ENCODE data around the gene STEAP1. TPM values are rescaled to one million over a fixed set of nuclear protein-coding genes. Genes with fewer than 3 reads are reported as not detected.

The STEAP1 gene
- total and polyA plus RNA-seq, 7 experiments from 2014 or later, result 0.46 TPM; not detected in 6

GRCh38 chr7:90210475-90210874 lies 56.2 kb downstream of the STEAP1 start:
- ChIA-PET CTCF (no interaction called here), POLR2A (no interaction called here)
- DNase-seq (no peak), ATAC-seq (no peak)
- no peaks in the 10 kb centered on the region for H3K27me3 ChIP-seq (ENCODE audit: control insufficient read depth in 2 of 2, insufficient read depth in 2 of 2, low read length in 2 of 2)
- H3K36me3 ChIP-seq (ENCODE audit: control insufficient read depth in 2 of 3, insufficient read depth in 3 of 3, low read length in 3 of 3), result no peaks in the 10 kb centered on the region
- H3K4me3 ChIP-seq (ENCODE audit: low read length), result no peak overlapping the region
- H3K9me3 ChIP-seq (ENCODE audit: control insufficient read depth in 2 of 3, low read length in 3 of 3), result no peaks in the 10 kb centered on the region
- H3K4me1 ChIP-seq (ENCODE audit: control insufficient read depth in 2 of 2, insufficient read depth in 2 of 2, low read length in 2 of 2), result no peaks in the 10 kb centered on the region
- no peak overlapping the region for H3K27ac Mint-ChIP-seq
- H3K27me3 Mint-ChIP-seq, result peaks cover 9 to 23% (median 14%) of the 10 kb centered on the region in 5 donors
- intact Hi-C loops (cut with micrococcal nuclease), result loop anchor here in 1 of 2 donors (5.0 kb wide), 1 partner anchor 43 kb away; no protein-coding TSS in a partner anchor
- no peak overlapping the region for H3K27ac ChIP-seq (ENCODE audit: low read depth, low read length)
- H3K36me3 Mint-ChIP-seq, result no peaks in the 10 kb centered on the region
- peaks cover 0 to 2% (median 0%) of the 10 kb centered on the region in 11 donors for H3K9me3 Mint-ChIP-seq
- H3K4me3 Mint-ChIP-seq, result peak overlapping the region in 1 of 10 donors; percentile 61
- peaks cover 0 to 6% (median 6%) of the 10 kb centered on the region in 7 donors for H3K4me1 Mint-ChIP-seq

DNA sequence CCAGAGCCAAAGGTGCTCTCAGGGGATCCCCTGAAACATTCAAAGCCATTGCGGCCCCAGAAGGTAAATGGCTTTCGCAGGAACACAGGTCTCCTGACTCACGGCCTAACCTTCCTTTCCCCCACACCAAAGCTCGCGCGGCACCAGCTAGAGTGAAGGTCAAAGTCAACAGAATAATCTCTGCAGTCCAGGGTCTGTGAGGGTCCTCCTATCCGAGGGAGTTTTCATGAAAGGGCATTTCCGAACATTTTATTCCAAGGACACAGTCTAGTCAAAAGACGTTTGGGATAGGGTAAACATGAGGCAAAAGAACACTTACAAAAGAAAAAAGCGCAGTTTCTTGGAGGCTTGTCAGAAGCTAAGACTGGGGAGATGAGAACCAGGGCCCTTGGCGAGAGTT lies 56.7 kb downstream of the STEAP1 start:
- Histone ChIP-seq H3K4me3 (ENCODE audit: low read length) (no peak overlapping the region), H3K4me1 (ENCODE audit: control insufficient read depth in 2 of 2, insufficient read depth in 2 of 2, low read length in 2 of 2) (no peaks in the 10 kb centered on the region), H3K36me3 (ENCODE audit: control insufficient read depth in 2 of 3, insufficient read depth in 3 of 3, low read length in 3 of 3) (no peaks in the 10 kb centered on the region), H3K27me3 (ENCODE audit: control insufficient read depth in 2 of 2, insufficient read depth in 2 of 2, low read length in 2 of 2) (no peaks in the 10 kb centered on the region), H3K9me3 (ENCODE audit: control insufficient read depth in 2 of 3, low read length in 3 of 3) (no peaks in the 10 kb centered on the region), H3K27ac (ENCODE audit: low read depth, low read length) (no peak overlapping the region)
- CTCF ChIA-PET, result no interaction called here
- intact Hi-C loops (cut with micrococcal nuclease), result loop anchor here in 1 of 2 donors (5.0 kb wide), 1 partner anchor 44 kb away; no protein-coding TSS in a partner anchor
- no peak for ATAC-seq
- Mint-ChIP-seq H3K27ac (no peak overlapping the region), H3K9me3 (peaks cover 0 to 2% (median 0%) of the 10 kb centered on the region in 11 donors), H3K4me1 (peaks cover 0 to 6% (median 6%) of the 10 kb centered on the region in 7 donors), H3K4me3 (peak overlapping the region in 8 of 10 donors; percentile 10 to 66 (median 45)), H3K36me3 (no peaks in the 10 kb centered on the region), H3K27me3 (peaks cover 9 to 23% (median 14%) of the 10 kb centered on the region in 5 donors)
- no peak for DNase-seq
- POLR2A ChIA-PET, result no interaction called here

- Mint-ChIP-seq H3K4me3 (peak within 1 kb of the TSS in 8 of 10 donors; percentile 10 to 66 (median 45)), H3K36me3 (no peaks in the 10 kb centered on the region), H3K4me1 (peaks cover 0 to 6% (median 6%) of the 10 kb centered on the region in 7 donors), H3K27ac (no peak within 1 kb of the TSS), H3K9me3 (peaks cover 0 to 4% (median 0%) of the 10 kb centered on the region in 11 donors), H3K27me3 (peaks cover 10 to 27% (median 14%) of the 10 kb centered on the region in 5 donors)
- Histone ChIP-seq H3K4me3 (ENCODE audit: low read length) (no peak within 1 kb of the TSS), H3K4me1 (ENCODE audit: control insufficient read depth in 2 of 2, insufficient read depth in 2 of 2, low read length in 2 of 2) (no peaks in the 10 kb centered on the region), H3K9me3 (ENCODE audit: control insufficient read depth in 2 of 3, low read length in 3 of 3) (no peaks in the 10 kb centered on the region), H3K27ac (ENCODE audit: low read depth, low read length) (no peak within 1 kb of the TSS), H3K27me3 (ENCODE audit: control insufficient read depth in 2 of 2, insufficient read depth in 2 of 2, low read length in 2 of 2) (no peaks in the 10 kb centered on the region), H3K36me3 (ENCODE audit: control insufficient read depth in 2 of 3, insufficient read depth in 3 of 3, low read length in 3 of 3) (no peaks in the 10 kb centered on the region)
- intact Hi-C loops (cut with micrococcal nuclease), result loop anchor here in 1 of 2 donors (5.0 kb wide), 1 partner anchor 44 kb away; no protein-coding TSS in a partner anchor
- peak; percentile 68 for ATAC-seq
- CTCF ChIA-PET, result no interaction called here
- DNase-seq, result peak in 1 of 9 donors; percentile 35
- POLR2A ChIA-PET, result no interaction called here
Observed at GRCh38 chr7:90211391-90212148, 57.3 kb downstream of the STEAP1 start, which contains the start of gene STEAP2. Gene STEAP2 (plus strand): TSS chr7:90211740. CDS start chr7:90225083, 13,343 bp downstream.

DNA sequence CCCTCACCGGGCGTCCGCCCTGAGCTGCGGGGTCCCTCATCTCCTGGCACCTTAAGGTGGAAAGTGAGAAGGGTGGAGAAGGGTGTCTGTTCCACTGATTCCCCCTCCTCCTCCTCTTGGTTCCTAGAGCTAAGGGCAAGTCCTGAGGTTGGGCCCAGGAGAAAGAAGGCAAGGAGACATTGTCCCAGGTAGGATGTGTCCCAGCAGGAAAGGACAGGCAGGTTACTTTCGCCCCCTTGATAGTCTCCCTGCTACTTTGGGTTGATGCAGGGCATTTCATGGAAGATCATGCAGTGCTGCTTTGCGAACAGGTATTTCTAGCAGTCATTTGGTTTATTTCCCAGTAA lies 57.9 kb downstream of the STEAP1 start:
- POLR2A ChIA-PET, result no interaction called here
- no peak overlapping the region for H3K27ac Mint-ChIP-seq
- H3K4me3 Mint-ChIP-seq, result peak overlapping the region in 1 of 10 donors; percentile 66

GRCh38 chr7:90213521-90213920 lies 59.3 kb downstream of the STEAP1 start:
- CTCF ChIA-PET, result no interaction called here
- no peak for ATAC-seq
- no peak for DNase-seq
- H3K36me3 Mint-ChIP-seq, result no peaks in the 10 kb centered on the region
- POLR2A ChIA-PET, result interaction anchor here (0.7 kb wide), 1 partner anchor 1346 kb away, joined by 4 read pairs; no protein-coding TSS in a partner anchor
- Histone ChIP-seq H3K9me3 (ENCODE audit: control insufficient read depth in 2 of 3, low read length in 3 of 3) (no peaks in the 10 kb centered on the region), H3K27me3 (ENCODE audit: control insufficient read depth in 2 of 2, insufficient read depth in 2 of 2, low read length in 2 of 2) (no peaks in the 10 kb centered on the region), H3K36me3 (ENCODE audit: control insufficient read depth in 2 of 3, insufficient read depth in 3 of 3, low read length in 3 of 3) (no peaks in the 10 kb centered on the region), H3K27ac (ENCODE audit: low read depth, low read length) (no peak overlapping the region), H3K4me1 (ENCODE audit: control insufficient read depth in 2 of 2, insufficient read depth in 2 of 2, low read length in 2 of 2) (no peaks in the 10 kb centered on the region), H3K4me3 (ENCODE audit: low read length) (no peak overlapping the region)
- no peak overlapping the region for H3K27ac Mint-ChIP-seq
- H3K27me3 Mint-ChIP-seq, result peaks cover 14 to 28% (median 21%) of the 10 kb centered on the region in 5 donors
- H3K9me3 Mint-ChIP-seq, result peaks cover 0 to 5% (median 0%) of the 10 kb centered on the region in 11 donors
- intact Hi-C loops (cut with micrococcal nuclease), result loop anchor here in 1 of 2 donors (5.0 kb wide), 1 partner anchor 46 kb away; no protein-coding TSS in a partner anchor
- no peak overlapping the region for H3K4me3 Mint-ChIP-seq
- H3K4me1 Mint-ChIP-seq, result peaks cover 0 to 6% (median 6%) of the 10 kb centered on the region in 7 donors

More for the DNA sequence above, 57.9 kb downstream of the STEAP1 start:
- ATAC-seq (peak; percentile 8), DNase-seq (no peak)
- H3K36me3 ChIP-seq (ENCODE audit: control insufficient read depth in 2 of 3, insufficient read depth in 3 of 3, low read length in 3 of 3), result no peaks in the 10 kb centered on the region
- intact Hi-C loops (cut with micrococcal nuclease), result loop anchor here in 1 of 2 donors (5.0 kb wide), 1 partner anchor 45 kb away; no protein-coding TSS in a partner anchor
- H3K9me3 ChIP-seq (ENCODE audit: control insufficient read depth in 2 of 3, low read length in 3 of 3), result no peaks in the 10 kb centered on the region
- no peaks in the 10 kb centered on the region for H3K27me3 ChIP-seq (ENCODE audit: control insufficient read depth in 2 of 2, insufficient read depth in 2 of 2, low read length in 2 of 2)
- no peaks in the 10 kb centered on the region for H3K4me1 ChIP-seq (ENCODE audit: control insufficient read depth in 2 of 2, insufficient read depth in 2 of 2, low read length in 2 of 2)
- Mint-ChIP-seq H3K9me3 (peaks cover 0 to 4% (median 0%) of the 10 kb centered on the region in 11 donors), H3K27me3 (peaks cover 10 to 27% (median 14%) of the 10 kb centered on the region in 5 donors), H3K36me3 (no peaks in the 10 kb centered on the region), H3K4me1 (peaks cover 0 to 6% (median 6%) of the 10 kb centered on the region in 7 donors)
- H3K27ac ChIP-seq (ENCODE audit: low read depth, low read length), result no peak overlapping the region
- CTCF ChIA-PET, result no interaction called here
- no peak overlapping the region for H3K4me3 ChIP-seq (ENCODE audit: low read length)
